Hepatocyte (in vitro differentiated cells): ENCODE measurements around the gene TACR2. TPM values are rescaled to one million over a fixed set of nuclear protein-coding genes. Genes with fewer than 3 reads are reported as not detected.

Experiments
- DNase-seq: peaks from one replicate; pipeline ENCODE4 v3.0.0-alpha.2; 2016; ENCODE audit warnings: low spot score
- H2AFZ ChIP-seq: fragments of 200-600 bp; sonication (generic); 2 replicates; pipeline ENCODE4 v1.6.0; 2016; ENCODE audit warnings: antibody characterized with exemption, mild to moderate bottlenecking
- H3K27ac ChIP-seq: fragments of 200-600 bp; sonication (generic); 2 replicates; pipeline ENCODE4 v1.5.1; 2016; ENCODE audit warnings: mild to moderate bottlenecking
- H3K27me3 ChIP-seq: fragments of 200-600 bp; sonication (generic); 2 replicates; pipeline ENCODE4 v1.6.1; 2016
- H3K36me3 ChIP-seq: fragments of 200-600 bp; sonication (generic); replicated peaks from 2 replicates; pipeline ENCODE4 v1.5.1; 2016; ENCODE audit warnings: low read depth; ENCODE audit not compliant: insufficient read depth
- H3K4me1 ChIP-seq: fragments of 200-600 bp; sonication (generic); 2 replicates; pipeline ENCODE4 v1.5.1; 2016; ENCODE audit warnings: mild to moderate bottlenecking, moderate library complexity; ENCODE audit not compliant: insufficient read depth
- H3K4me2 ChIP-seq: fragments of 200-600 bp; sonication (generic); 2 replicates; pipeline ENCODE4 v1.6.0; 2016
- H3K4me3 ChIP-seq: fragments of 200-600 bp; sonication (generic); 2 replicates; pipeline ENCODE4 v1.5.1; 2016; ENCODE audit warnings: mild to moderate bottlenecking
- H3K79me2 ChIP-seq: fragments of 200-600 bp; sonication (generic); 2 replicates; pipeline ENCODE4 v1.6.0; 2017; ENCODE audit warnings: mild to moderate bottlenecking
- H3K9me2 ChIP-seq: fragments of 200-600 bp; sonication (generic); replicated peaks from 2 replicates; pipeline ENCODE4 v1.6.0; 2017; ENCODE audit warnings: mild to moderate bottlenecking; ENCODE audit not compliant: insufficient read depth
- H3K9me3 ChIP-seq: fragments of 200-600 bp; sonication (generic); 2 replicates; pipeline ENCODE4 v1.5.1; 2016; ENCODE audit warnings: low read depth, mild to moderate bottlenecking
- H4K20me1 ChIP-seq: fragments of 200-600 bp; sonication (generic); 2 replicates; pipeline ENCODE4 v1.6.0; 2016; ENCODE audit warnings: mild to moderate bottlenecking; ENCODE audit not compliant: insufficient read depth, poor library complexity, severe bottlenecking
- CTCF ChIP-seq: fragments of 200-600 bp; sonication (generic); IDR thresholded peaks from 2 replicates; pipeline ENCODE4 v1.5.1; 2016; ENCODE audit warnings: antibody characterized with exemption, mild to moderate bottlenecking; ENCODE audit not compliant: poor library complexity
- EZH2 ChIP-seq: fragments of 200-600 bp; sonication (generic); IDR thresholded peaks from 2 replicates; pipeline ENCODE4 v1.6.1; 2016; ENCODE audit warnings: antibody characterized with exemption, mild to moderate bottlenecking, borderline replicate concordance
- EZH2phosphoT487 ChIP-seq: fragments of 200-600 bp; sonication (generic); IDR thresholded peaks from one replicate; pipeline ENCODE4 v1.6.1; 2018; ENCODE audit warnings: antibody characterized with exemption, mild to moderate bottlenecking, low read depth, moderate library complexity; ENCODE audit not compliant: unreplicated experiment, severe bottlenecking
- WGBS: methylation state at CpG from one replicate; pipeline ENCODE4 v1.1.6; 2016; ENCODE audit warnings: low lambda C conversion rate; ENCODE audit errors: missing lambda C conversion rate; 5-methylcytosine and 5-hydroxymethylcytosine counted together
- polyA plus RNA-seq: library from polyadenylated mRNA; unstranded; fragments of >200 nt; fragmentation: Nextera tagmentation; extraction: Ambion mirVana; gene quantifications from 2 replicates; pipeline ENCODE4 v1.2.1, GENCODE V29; 2016
- total RNA-seq: library from RNA; depleted of rRNA; stranded (reverse); fragments of >200 nt; gene quantifications from 2 replicates; pipeline ENCODE4 v1.2.3, GENCODE V29; 2014

The TACR2 gene
- total and polyA plus RNA-seq, 2 experiments from 2014 or later = 0.07 TPM; not detected in 1

GRCh38 chr10:69434926-69435325, 18.2 kb upstream of the TACR2 start:
- H3K27me3 ChIP-seq = no peaks in the 10 kb centered on the region
- no peak for TF ChIP-seq EZH2
- no peak for TF ChIP-seq EZH2phosphoT487
- TF ChIP-seq CTCF = no peak
- H3K9me3 ChIP-seq = no peaks in the 10 kb centered on the region
- H2AFZ ChIP-seq = no peak overlapping the region
- H3K4me1 ChIP-seq = peaks cover 20% of the 10 kb centered on the region
- DNase-seq = no peak
- H3K36me3 ChIP-seq = no peaks in the 10 kb centered on the region
- WGBS = 98% methylated on average over 11 of the region's 11 CpGs
- no peak overlapping the region for H3K4me3 ChIP-seq
- no peak overlapping the region for H3K27ac ChIP-seq
- no peak overlapping the region for H3K4me2 ChIP-seq
- H3K79me2 ChIP-seq = no peaks in the 10 kb centered on the region
- H3K9me2 ChIP-seq = no peaks in the 10 kb centered on the region
- no peaks in the 10 kb centered on the region for H4K20me1 ChIP-seq

DNA sequence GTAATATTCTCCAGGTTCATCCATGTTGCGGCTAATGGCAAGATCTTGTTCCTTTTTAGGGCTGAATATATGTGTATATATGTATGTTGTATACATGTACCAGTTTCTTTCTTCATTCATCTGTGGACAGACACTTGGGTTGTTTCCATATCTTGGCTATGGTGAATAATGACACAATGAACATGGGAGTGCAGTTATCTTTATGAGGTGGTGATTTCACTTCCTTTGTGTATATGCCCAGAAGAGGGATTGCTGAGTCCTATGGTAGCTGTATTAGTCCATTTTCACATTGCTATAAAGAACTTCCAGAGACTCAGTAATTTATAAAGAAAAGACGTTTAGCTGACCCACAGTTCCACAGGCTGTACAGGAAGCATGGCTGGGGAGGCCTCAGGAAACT, 17.5 kb upstream of the TACR2 start:
- Histone ChIP-seq H3K4me1 (peaks cover 15% of the 10 kb centered on the region), H3K4me2 (no peak overlapping the region), H4K20me1 (no peaks in the 10 kb centered on the region), H3K36me3 (no peaks in the 10 kb centered on the region), H3K27me3 (no peaks in the 10 kb centered on the region), H2AFZ (no peak overlapping the region), H3K4me3 (no peak overlapping the region), H3K27ac (no peak overlapping the region), H3K9me3 (no peaks in the 10 kb centered on the region), H3K79me2 (no peaks in the 10 kb centered on the region), H3K9me2 (no peaks in the 10 kb centered on the region)
- no peak for TF ChIP-seq CTCF
- no peak for TF ChIP-seq EZH2
- TF ChIP-seq EZH2phosphoT487 = no peak
- WGBS = 68% methylated on average over 2 of the region's 2 CpGs
- DNase-seq = no peak

- Histone ChIP-seq H3K4me2 (no peak overlapping the region), H3K4me1 (peaks cover 13% of the 10 kb centered on the region), H3K9me2 (no peaks in the 10 kb centered on the region), H3K27me3 (no peaks in the 10 kb centered on the region), H3K27ac (no peak overlapping the region), H3K36me3 (no peaks in the 10 kb centered on the region), H3K79me2 (no peaks in the 10 kb centered on the region), H3K9me3 (no peaks in the 10 kb centered on the region), H3K4me3 (no peak overlapping the region), H2AFZ (no peak overlapping the region), H4K20me1 (no peaks in the 10 kb centered on the region)
- no peak for DNase-seq
- TF ChIP-seq EZH2phosphoT487 (no peak), EZH2 (no peak), CTCF (no peak)
- WGBS = 81% methylated on average over 8 of the region's 8 CpGs
Measured at GRCh38 chr10:69428165-69428564, 11.4 kb upstream of the TACR2 start.

DNA sequence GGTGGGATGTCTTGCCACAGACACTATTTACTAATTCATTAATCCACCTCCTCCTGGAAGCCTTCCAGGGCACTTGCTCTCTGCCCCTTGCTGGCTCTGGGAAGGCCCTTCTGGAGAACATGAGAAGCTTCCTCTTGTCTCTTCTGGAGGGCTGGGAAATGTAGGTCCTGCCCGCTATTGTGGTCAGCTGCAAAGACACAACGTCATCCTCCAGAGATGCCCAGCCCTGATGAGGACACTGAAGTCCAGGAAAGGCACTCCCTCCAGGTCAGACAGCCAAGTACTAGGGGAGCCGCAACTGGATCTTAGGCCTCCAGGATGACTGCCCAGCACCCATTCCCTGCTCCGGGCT, 9.6 kb upstream of the TACR2 start:
- H3K9me3 ChIP-seq = no peaks in the 10 kb centered on the region
- TF ChIP-seq EZH2 (no peak), EZH2phosphoT487 (no peak), CTCF (no peak)
- H3K27ac ChIP-seq = peak overlapping the region; percentile 89
- H3K79me2 ChIP-seq = no peaks in the 10 kb centered on the region
- no peaks in the 10 kb centered on the region for H3K36me3 ChIP-seq
- no peak overlapping the region for H2AFZ ChIP-seq
- no peaks in the 10 kb centered on the region for H3K9me2 ChIP-seq
- WGBS = 74% methylated on average over 4 of the region's 4 CpGs
- H3K4me3 ChIP-seq = no peak overlapping the region
- no peak overlapping the region for H3K4me2 ChIP-seq
- peaks cover 13% of the 10 kb centered on the region for H3K4me1 ChIP-seq
- no peaks in the 10 kb centered on the region for H3K27me3 ChIP-seq
- no peaks in the 10 kb centered on the region for H4K20me1 ChIP-seq
- no peak for DNase-seq
